ENCODE results near the gene EFNA5. TPM values are rescaled to one million over a fixed set of nuclear protein-coding genes. Genes with fewer than 3 reads are reported as not detected.

EFNA5 gene
- polyA plus RNA-seq, 1 donor = 29.1 TPM

DNA sequence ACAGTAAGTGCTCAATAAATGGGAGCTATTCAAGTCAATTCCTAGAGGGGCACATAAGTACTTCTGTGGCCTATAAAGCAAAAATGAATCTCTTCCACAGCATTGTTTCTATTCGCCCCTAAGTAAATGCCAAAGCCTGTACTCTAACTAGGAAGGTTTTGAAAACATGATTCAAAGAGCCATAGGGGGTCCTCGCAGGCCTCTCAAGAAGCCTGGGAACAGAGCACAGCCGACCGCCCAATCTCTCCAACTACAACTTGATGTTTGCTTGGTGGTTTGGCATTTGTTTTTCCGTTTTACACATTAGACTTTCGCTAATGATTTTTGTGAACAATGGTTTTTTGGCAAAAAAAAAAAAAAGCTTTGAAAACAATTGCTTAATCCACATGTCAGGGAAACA, 19.4 kb downstream of the EFNA5 start:
- DNase-seq = no peak

DNA sequence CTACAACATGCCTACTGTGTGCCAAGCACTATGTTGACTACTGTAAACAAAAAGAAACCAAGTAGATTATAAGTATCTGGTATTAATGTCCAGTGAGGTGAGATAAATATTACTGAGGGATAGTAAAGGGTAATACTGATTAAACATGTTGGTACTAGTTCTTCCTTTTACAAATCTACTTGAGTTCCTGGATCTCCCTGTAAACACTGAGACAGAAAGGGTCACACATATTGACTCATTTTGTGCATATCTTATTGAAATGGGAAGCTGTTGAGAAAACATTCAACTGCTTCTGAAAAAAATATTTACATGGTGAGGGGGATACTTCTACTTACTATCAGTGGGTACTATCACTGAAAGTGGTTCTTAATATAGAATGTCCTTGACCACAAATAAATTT, 24.3 kb downstream of the EFNA5 start:
- DNase-seq = no peak

DNA sequence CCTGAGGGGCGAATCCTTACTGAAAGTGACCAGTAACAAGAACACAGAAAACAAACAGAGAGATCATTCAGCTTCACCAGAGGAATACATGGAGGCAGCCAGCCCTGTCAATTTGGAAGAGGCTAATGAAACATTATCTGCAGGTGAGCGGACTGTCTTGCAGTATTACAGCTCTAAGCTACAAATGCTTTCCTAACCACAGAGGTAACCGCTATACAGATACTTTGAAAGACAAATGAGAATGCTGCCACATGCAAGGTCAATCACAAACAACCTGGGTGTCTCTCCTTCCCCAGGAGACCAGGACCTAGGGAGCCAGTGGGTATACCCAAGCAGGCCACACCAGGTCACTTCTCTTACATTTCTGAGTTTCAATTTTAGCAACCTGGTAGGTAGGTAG, 30.2 kb downstream of the EFNA5 start:
- DNase-seq = no peak

DNA sequence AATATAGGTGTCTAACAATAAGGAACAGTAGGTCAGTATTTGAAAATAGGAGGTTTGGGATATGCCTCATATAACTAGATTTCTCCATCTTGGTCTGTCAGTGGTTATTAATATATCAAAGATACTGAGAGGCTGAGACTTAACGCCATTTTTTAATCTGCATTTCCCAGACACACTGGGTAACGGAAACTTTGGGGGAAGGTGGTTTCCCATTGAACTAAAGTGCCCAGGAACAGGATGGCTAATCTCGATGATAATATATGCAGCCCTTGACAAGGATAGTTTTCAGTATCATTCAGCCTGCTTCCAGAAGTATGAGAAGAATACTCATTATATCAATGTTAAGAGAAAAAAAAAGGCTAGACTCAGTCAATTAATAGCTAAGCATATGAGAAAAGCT, 30.7 kb downstream of the EFNA5 start:
- no peak for DNase-seq

DNA sequence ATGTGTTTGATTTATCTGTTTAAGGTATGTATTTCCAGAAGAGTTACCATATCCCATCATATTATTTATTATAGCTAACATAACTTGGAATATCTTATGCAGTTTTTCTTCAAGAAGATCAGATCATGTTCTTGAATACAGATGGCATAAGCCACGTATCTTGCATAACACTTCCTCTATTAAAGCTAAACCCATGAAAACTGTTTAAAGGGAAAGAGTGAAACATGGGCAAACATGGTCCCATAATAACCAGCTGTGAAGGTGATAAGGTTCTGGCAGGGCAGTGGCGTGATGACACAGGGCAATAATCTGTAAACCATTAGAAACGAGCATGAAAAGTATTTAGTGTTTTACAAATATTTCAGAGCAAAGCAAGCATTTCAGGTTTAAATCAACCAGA, 34.2 kb downstream of the EFNA5 start:
- no peak for DNase-seq

DNA sequence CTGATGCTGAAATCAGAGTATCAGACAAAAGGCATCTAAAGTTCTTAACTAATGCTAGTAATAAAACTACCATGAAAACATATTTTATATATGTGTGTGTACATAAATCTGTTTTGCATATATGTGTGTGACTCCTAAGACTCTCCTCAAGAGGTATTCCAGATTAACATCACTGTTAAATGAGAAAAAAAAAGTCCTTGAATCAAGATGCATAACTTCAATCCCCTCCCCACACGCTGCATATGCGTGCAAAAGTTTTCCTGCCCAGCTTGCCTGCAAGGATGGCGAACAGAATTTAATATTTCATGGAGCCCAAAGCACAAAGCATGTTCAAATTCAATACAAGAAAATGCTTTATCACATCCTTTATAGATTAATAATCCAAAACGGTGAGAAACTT, 34.7 kb downstream of the EFNA5 start:
- DNase-seq = no peak

DNA sequence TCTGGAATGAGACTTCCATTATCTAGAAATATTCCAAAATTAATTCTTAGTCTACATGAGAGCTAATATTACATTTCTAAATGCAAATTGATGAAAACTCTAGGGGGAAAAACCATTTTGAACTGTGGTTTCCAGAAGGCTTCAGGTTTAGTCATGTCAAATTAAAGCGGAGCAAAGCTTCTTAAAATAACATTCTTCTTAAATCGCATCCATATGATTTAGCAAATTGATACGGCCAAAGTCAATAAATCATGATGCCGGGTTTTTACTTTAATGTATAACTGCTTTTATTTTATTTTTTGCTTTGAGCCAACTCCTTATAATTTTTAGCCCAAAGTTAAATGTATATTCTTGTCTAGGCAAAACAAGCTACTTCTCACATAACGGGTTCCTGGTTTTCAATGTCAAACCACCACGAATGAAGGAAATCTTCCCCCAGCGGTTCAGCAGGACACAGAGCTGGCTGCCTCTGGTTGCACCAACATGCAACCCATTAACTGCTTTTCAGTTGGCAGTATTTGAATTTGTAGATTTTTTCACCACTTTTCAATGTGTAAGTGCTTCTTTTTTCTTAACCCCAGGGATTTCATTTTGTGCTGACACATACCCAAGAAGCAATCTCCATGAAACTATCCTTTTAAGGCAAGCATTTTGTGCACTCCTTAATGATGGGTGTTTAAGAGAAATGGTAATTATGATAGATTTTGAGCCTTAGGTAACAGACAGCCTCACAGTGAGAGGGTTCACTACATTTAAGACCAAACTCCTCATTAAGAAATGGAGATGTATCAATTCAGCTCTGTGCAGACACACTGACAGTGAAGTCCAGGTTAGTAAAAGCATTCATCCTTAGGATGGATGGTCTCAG, 35.5 kb downstream of the EFNA5 start:
- no peak for DNase-seq

DNA sequence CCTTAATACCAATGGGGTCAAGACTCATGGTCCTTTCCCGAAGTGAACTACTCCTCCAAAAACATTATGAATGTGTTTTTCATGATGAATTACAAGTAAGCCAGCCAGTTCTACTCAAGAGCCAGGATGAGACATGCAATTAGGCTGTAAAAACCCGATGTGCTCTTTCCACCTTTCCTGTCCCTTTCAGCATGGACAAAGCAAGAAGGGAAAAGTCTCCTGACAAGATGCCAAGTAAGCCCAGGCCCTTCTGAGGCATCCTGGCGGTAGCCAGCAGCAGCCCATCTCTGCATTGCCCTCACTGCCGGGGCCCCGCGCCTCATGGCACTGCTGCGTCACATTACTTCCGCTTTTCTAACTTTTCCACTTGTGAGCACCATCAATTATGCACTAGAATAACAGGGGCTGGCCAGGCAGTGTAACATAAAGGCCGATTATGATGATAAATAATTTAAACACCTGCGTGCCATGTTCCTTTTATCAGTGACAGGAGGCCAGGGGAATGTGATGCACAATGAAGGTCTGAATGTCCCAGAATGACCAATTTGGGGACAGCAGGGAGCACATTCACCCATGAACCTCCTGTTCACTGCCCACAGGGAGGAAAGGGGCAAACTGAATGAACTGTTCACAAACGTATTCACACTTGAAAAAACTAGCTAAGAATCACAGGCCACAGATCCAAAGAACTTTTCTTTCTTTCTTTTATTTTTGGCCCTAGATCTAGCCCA, 37.4 kb downstream of the EFNA5 start:
- DNase-seq = no peak

DNA sequence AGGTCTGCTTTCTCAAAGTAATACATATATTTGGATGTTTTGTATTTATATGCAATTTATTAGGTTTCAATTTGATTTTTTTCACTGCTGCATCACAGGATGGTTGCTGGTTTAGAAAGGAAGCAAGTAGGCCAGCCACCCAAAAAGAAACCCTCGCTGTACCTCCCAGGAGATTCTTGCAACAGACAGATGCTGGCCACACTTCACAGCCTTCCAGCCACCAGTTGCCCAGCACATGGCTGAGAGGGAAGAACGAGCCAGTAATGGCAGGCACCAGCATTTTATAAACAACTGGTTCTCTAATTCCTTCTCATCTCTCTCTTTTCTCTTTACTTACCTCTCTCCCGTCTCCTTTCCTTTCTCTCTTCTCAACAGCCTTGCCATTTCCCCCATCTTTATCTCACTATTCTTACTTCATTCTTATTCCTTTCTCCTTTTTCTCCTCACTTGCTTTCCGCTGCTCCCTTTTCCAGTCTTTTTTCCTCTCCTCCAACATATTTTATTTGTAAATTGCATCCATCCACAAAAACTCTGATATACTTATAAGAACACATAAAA, 38.9 kb downstream of the EFNA5 start:
- DNase-seq = no peak

DNA sequence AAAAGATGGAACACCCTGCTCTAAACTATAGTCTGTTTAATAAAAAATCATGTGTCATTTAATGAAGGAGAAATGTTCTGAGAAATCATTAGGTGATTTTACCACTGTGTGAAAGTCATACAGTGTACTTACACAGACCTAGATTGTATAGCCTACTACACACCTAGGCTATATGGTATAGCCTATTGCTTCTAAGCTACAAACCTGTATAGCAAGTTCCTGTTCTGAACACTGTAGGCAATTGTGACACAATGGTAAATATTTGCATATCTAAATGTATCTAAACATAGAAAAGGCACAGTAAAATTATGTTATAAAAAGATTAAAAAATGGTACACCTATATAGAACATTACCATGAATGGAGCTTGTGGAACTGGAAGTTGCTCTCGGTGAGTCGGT, 40.6 kb downstream of the EFNA5 start:
- no peak for DNase-seq

DNA sequence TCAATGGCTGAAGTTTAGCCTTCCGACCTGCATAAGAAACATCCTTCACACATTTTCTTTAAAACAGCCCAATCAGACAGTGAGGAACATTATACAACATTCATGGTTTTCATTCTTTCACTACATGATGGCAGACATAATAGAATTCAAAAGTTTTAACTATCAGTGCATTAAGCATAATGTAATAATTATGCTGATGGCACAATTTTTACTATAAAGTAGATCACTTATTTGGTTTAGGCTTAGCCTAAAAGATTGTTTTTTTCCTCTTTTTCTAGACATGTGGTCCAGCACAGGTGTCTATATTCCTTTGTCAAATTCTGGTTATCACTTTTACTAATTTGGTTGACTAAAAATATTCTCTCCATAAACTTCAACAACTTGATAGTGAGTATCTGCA, 46.5 kb downstream of the EFNA5 start:
- DNase-seq = no peak

DNA sequence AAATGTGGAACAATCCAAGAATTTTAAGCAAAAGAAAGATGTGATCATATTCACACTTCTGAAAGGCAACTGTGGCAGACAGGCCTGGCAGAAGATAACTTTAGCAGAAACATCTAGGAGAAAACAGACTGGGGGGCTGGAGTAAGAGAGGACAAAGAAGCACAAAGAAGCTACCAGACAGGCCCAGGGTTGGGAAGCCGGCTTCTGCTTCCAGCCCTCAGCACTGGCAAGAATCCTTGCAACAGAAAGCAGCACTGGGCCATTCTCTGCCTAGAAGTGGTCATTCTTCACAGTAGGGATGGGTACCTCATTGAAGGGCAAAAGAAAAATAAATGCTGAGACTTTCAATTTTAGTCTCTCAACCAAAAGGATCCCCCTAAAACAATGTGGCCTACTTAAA, 49.6 kb downstream of the EFNA5 start:
- no peak for DNase-seq

DNA sequence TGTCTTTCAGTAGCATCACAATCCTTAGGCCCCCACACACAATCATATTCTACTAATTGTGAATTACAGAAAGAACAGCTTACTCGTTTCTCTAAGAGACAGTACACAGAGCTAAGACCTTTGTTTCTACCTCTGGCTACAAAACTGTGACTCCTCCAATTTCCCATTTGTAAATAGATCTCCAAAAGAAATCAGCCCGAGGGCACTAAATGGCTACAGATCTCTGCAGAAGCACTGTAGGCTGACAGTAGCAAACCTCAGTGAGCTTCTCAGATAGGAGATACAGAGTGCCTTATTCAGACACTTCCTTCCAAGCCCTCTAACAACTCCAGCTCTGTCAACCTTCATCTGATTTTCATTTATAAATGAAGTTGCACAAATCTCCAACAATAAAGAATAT, 51.0 kb downstream of the EFNA5 start:
- DNase-seq = no peak

DNA sequence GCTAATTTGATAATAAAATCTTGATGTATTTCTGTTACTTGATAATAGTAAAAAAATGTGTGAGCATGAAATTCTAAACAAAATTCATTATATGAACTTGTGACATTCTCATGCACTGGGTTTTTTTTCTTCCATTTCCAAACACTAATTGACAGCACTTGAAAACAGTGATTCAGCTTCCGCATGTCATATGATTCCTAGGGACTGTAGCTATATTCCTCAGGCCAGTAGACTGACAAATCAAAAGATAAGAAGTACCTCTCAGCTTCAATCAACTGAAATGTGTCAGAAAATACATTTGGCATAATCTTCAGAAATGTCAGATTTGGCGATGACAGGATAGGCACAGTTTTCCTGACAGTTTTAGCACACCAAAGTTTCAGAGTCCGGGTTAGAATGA, 52.5 kb downstream of the EFNA5 start:
- DNase-seq = no peak

DNA sequence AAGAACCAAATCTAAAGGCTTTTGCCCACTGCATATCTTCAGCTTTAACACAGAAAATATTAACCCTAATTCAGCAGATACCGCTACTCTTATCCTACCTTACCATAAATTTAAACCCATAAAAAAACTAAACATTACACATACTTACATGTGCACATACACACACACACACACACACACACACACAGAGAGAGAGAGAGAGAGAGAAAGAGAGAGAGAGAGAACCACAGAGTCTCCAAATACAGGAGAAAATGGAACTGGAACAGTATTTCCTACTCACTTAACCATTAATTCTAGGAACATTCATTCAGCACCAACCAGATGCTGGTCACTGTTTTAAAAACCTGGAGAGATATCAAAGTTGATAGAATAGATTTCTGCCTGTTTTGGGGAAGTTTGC, 53.7 kb downstream of the EFNA5 start:
- DNase-seq = no peak

DNA sequence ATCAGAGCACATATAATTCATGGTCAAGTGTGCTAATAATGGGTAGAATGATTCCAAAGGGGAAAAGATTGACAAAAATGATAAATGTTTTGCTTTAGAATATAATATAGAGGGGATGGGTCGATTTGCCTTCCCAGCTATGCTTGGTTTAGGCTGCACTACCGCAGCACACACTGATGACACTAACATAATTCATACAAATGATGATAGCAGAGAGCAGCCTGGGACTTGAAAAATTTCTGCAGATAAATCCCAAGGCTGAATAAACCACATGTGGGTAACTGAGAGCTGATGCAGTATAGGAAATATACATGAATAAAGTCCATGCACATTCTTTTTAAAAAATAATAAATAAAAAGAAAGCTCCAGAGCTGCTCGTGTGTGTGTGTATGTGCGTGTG, 54.5 kb downstream of the EFNA5 start:
- no peak for DNase-seq

DNA sequence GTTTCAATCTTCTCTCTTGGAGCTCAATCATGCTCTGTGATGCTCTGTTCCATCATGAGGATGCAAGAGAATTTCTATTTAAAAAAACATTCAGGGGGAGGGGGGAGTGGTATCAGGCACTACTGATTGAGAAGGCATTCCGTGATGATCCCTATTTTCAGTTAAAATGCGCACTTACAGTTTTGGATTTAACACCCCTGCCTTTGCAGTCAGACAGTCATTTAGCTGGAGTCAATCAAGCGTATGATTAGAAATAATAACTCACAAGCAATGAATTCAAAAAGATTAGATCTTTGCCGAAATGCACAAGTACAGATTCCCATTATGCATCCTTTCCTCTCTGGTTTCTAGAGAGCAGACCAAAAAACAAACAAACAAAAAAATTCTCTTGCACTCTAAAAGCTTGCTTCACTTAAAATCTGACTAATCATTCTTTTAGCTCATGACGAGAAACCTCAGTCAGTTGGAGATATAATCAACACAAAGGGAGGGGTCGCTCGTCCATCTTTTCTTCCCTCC, 55.4 kb downstream of the EFNA5 start:
- DNase-seq = no peak

DNA sequence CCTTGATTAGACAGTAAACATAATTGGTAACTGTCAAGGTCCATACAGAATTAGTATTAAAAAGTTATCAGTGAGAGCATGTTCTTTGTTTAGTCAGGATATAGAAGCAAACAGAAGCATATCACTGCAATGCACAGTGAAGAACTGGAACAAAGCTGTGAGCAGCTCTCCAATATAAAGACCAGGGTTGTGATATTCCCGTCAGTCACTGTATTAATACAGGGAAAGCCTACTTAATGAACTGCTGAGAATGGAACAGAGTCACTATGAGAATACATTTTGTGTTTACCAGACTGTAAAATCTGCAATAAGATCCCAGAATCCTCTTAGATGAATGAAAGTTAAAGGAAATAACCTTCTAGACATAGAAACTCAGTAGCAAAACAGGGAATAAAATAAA, 58.2 kb downstream of the EFNA5 start:
- DNase-seq = no peak

DNA sequence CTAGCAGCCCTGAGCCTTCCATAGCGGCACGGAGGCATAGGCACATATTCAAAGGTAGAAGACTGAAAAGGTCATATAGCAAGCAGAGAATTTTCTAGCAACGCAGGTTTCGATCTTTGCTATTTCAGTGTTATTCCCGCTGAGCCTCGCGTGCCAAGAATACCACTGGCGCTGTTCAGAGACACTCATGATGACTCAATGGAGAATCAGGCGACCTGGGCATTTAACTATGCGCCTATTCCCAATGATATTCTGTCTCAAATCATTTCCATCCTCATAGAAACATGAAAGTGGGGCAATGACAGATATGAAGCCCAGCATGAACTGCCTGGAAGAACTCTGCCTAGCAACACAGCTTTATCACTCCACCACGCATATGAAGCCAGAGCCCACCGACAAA, 59.9 kb downstream of the EFNA5 start:
- no peak for DNase-seq

DNA sequence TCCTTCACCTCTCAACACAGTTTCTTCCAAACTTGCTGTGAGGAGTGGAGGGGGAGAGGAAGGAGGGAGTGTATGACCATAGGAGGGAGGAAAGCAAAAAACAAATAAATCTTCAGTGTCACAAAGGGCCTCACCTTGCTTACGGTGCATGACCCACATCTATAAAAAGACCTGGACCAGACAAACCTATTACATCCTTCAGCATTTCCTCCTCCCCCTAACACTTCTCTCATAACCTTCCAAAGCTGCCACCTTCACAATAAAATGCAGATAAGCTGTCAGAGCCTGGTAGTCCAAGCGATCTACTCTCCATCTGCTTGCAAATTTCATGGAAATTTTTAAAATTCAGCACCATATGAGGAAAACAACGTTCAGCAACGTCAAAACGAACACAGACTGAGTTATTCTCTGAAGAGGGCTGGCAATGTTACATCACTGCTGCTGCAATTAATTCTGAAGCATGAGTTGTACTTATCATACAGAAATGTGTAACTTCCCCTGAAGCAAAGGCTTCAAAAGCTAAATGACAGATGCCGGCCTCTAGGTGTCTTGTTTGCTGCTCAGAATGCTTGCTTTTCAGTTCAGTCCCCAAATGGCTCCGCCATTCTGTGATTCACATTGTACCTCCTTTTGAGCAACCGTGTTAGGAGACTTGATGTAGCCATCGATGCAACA, 62.9 kb downstream of the EFNA5 start:
- peak; percentile 21 for DNase-seq

DNA sequence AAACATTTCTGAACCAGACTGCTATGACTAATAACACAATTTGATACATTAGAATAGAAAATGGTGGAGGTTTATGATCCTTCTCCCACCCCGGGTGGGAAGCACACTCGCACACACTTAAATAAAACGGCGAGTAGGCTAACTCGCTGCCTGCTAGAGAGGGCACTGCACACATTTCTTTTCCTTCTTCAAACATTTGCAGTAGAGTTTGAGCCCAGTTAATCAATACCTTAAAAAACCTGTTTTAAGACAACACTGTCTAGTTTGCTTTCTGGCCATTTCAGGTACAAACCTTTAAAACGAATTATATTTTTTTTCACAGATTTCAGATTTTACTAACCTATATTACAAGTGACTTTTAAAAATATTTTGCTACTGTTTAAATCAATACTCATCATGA, 63.5 kb downstream of the EFNA5 start:
- DNase-seq = no peak

DNA sequence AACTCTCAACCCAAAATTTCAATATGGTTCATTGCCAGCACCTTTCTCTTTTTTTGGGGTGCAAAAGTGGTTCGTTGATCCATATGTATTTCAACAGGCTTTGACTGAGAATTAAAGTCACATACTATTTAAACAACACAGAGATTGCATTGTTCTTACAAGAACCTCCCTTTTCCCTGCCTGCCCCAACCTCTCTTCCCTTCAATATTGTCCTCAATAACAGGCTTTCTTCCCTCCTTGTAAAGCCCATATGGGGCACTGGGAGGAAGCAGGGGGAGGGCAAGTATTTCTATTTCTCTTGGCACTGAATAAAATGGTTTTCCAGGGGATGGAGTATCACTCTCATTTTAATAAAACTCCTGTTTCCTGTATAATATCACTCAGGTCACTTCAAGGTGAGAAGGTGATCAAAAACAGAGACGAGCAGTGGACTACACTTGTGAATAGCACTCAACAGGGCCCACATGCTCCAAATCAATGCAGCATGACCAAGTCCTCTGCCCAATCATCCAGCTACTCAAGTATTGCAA, 65.1 kb downstream of the EFNA5 start:
- DNase-seq = no peak
